Stimulated activated CD4-positive, alpha-beta T cell treated with anti-CD3 and anti-CD28 coated beads, Interleukin-4, amount 100 ng/mL, for 4 hours (primary cell): ENCODE results near the gene UBE2F.
A peak's percentile ranks its signal among the peaks of the same experiment; 100 is the strongest.
"Not testable (repeated sequence)": the region's sequence is repeated elsewhere in the genome, so short reads cannot be mapped to it uniquely, and the experiment has no call there.

Experiments
- DNase-seq, 2 experiments: peaks; one replicate each; pipeline ENCODE4 v3.0.0-alpha.2; 2020

The UBE2F gene

DNA sequence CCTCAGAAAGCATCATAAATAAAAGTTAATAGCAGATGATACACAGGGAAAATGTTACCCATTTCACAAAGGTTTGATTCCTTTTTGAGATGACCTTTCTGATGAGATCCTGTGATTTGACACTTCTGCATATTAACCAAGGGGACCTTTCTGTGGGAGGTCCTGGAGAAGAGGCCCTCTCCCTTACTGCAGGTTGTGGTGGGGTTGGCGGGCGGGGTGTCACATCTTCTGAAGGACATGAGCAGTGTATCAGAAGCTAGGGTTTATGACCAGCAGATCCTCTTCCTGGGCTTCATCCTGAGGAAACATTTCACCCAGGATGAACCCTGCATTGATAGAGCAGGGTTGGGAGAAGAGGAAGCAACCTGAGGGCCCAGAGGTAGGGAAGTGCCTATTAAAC, 56.8 kb downstream of the UBE2F start:
- DNase-seq: no peak

DNA sequence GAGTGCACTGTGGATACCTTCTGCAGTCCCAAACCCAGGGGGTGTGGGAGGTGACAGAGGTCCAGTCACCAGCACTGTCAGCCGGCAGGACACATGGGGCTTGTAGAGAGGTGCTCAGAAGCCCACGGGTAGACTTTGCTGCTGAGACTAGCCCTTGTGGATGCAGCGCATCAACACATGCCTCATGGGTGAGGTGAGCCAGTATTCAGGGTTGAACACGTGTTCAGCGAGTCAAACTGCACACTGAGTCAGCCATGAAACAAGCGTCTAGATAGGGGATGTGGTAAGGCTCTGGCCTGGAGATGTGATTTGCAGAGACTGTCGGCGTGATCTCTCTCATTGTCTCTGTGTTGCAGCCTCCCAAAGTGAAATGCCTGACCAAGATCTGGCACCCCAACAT, 58.2 kb downstream of the UBE2F start:
- DNase-seq: peak; percentile 4 to 30

DNA sequence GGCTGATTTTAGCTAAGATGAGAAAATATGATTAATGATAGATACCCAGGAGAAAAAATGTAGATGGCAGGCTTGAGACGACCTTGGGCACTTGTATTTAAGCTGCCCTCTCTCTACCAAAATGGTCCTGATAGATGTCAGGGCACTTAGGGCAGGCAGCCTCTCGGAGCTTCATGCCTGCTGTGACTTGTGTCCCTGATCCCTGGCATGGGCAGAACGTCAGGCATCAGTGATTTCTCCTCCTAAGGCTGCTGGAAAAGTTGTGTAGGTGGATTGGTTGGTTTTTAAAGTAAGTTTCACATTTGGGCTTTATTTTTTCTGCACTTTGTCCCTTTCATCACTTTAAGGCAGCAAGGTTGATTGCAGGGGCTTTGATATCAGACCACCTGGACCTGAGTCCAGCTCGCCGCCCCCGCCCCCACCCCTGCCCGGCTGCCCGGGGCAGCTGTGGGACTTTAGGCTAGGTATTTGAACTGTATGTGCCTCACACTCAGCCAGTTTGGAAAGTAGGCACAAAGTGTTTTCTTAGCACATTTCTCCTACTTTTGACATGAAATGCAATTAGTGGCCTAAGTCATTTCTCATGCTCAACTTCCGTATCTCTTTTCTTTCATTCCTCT, 59.0 kb downstream of the UBE2F start:
- no peak for DNase-seq

- no peak for DNase-seq
Measured at GRCh38 chr2:238027058-238027457, 60.2 kb downstream of the UBE2F start.

DNA sequence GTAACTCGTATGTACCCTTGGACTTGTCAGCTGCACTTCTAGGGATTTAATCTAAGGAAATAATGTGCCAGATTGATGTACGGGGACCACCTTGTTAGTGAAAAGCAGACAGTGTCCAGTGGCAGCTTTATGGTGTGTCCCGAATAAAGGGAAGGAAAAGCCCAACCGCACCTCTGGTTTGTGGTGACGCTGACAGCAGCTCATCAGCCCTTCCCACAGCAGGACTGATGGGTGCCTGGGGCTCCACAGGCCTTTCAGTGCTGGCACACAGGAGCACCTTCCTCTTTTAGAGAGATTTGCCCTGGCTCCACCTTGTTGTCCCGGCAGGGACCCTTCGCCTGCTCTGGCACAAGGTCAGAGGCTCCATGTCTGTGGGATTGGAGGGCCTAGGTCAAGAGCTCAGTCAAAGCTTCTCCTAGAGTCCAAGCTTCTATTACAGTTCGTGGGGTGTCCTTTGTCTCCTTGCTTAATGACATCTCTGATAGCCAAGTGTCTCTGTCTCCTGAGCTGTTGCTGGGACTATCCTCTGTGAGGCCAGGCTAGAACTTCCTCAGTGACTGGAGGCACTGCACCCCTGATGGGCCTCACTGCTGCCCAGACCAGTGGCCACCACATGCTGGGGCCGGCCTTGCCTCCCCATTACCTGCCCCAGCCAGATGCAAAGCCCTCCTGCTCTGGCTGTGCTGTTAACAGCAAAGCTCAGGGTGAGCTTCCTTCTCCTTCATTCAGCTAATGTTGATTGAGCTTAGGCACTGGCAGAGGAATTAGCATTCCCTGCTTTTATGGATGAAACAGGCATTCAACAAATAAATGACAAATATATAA, 61.0 kb downstream of the UBE2F start:
- no peak for DNase-seq

DNA sequence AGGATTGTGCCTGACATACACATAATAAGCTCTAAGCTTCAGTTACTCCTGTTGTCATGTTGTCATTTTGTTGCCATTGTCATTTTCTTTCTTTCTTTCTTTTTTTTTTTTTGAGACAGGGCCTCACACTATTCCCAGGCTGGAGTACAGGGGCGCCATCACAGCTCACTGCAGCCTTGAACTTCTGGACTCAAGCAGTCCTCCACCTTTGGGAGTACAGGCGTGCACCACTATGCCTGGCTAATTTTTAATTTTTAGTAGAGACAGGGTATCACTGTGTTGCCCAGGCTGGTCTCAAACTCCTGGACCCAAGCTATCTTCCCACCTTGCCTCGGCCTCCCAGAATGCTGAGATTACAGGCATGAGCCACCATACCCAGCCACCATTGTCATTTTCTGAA, 63.0 kb downstream of the UBE2F start:
- DNase-seq: no peak

DNA sequence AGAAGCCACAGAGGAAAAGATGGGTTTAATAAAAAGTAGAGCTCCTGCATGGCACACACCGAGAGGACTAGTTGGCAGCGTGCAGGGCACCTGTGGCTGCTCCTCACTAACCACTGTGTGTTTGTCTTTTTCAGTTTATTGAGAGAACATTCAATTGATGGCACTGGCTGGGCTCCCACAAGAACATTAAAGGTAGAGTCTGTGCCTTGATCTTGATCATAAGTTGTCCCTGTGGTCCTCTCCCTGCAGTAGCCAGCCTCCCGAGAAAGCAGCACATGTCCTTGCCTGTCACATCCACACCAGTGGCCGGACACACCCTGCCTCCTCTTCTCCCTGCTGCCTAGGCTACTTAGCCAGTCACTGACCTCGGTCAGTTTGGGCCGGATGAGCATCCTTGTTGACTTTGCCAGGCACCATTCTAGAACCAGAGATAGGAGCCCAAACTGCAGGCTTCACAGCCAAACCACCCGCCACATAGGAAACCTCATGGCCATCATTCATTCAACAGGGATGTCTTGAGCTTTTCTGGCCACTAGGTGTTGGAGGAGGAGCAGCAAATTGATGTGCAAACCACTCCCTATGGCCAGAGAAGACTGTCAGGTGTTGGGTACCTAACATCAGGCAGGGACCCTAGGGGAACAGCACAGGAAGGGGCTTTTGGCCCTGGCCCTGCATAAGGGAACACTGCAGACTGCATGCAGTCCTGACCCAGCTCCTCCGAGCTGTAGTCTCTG, 63.8 kb downstream of the UBE2F start:
- no peak for DNase-seq

DNA sequence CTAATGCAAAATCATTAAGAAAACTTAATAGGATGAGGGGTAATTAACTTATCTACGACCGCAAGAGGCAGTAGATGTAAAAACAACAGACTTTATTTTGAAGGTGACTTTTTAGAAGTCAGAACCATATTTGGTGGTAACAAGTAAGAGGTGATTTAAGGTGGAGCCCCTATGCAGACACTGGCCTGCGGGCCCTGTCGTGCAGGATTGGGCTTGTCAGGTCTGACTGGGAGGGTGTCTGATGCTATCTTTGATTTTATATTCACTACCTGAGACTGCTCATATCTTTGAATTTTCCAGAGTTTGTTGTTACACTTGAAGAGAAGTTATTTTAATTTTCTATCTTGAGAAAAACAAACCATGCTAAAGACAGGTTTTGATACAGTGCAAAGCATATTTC, 64.9 kb downstream of the UBE2F start:
- DNase-seq: no peak

GRCh38 chr2:238032755-238033337, 66.0 kb downstream of the UBE2F start:
- DNase-seq: no peak

- not testable (repeated sequence) for DNase-seq
Measured at GRCh38 chr2:238033991-238034390, 67.2 kb downstream of the UBE2F start.

DNA sequence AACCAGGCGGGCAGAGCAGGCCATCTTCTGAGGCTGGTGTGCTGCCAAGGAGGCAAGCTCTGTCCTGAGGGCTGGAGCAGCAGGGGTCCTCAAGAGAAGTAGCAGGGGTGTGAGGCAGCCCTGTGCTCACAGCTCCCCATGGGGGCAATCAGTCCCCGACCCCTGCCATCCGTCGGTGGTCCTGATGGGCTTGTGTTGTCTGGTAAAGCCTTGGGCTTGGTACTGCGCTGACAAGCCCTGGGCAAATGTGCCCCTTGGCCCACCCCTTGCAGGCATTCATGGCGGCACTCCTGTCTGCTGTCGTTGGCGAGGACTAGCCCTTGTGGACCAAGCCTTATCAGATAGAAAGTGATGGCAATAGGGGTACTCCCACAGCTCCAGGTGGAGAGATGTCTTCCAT, 71.4 kb downstream of the UBE2F start:
- no peak for DNase-seq

GRCh38 chr2:238039151-238039550, 72.3 kb downstream of the UBE2F start:
- no peak for DNase-seq

- no peak for DNase-seq
Measured at GRCh38 chr2:238039985-238040384, 73.2 kb downstream of the UBE2F start.

GRCh38 chr2:238040918-238041317, 74.1 kb downstream of the UBE2F start:
- DNase-seq: no peak

GRCh38 chr2:238042090-238042489, 75.3 kb downstream of the UBE2F start:
- DNase-seq: no peak

DNA sequence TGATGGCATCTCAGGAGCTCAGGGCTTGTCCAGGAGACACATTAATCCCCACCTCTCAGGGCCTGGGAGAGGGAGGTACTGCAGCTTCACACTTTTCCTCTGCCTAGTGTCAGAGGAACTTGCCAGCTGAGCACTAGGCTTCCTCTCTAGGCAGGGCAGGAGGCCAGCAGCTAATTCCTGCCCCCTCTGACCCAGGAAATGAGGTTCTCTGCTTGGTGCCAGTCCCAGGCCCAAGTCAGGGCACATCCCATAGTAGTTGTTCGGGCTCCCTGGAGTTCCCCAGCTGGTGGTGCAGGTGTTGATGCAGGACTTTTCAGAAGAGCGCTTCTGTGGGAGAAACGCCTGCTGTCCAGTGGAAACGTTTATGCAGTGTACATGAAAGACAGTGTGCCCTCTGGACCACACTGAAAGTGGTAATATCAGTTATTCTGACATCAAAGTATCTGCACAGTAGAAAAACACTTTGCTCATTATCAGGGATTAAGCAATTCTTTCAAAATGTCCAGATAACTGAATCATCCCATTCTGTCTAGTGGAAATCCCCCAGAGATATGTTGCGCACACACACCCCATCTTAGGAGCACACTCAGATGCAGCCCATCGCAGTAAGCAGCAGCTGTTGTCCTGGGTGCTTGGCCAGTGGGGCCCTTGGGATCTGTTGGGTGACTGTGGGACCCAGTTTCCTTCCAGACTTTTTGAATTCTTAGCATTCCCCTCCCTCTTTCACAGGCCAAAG, 76.2 kb downstream of the UBE2F start:
- DNase-seq: no peak

DNA sequence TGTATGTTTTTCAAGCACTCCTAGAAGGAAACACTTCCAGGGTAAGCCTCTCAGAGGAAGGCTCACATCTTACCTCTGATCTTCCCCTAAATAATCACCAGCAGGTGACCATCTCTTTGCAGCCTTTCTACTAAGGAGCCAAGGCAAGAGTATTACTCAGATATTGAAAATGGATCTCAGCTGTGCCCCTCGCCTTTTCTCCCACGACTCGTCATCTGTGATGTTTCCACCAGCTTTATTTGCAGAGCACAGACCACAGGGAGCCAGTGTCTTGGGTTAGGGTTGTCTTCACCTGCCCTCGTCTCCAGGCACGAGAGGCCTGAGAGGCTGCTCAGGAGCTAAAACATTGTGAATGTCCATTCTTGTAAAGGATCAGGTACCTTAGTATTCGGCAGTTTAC, 77.0 kb downstream of the UBE2F start:
- DNase-seq: no peak

GRCh38 chr2:238045575-238045974, 78.8 kb downstream of the UBE2F start:
- DNase-seq: no peak

DNA sequence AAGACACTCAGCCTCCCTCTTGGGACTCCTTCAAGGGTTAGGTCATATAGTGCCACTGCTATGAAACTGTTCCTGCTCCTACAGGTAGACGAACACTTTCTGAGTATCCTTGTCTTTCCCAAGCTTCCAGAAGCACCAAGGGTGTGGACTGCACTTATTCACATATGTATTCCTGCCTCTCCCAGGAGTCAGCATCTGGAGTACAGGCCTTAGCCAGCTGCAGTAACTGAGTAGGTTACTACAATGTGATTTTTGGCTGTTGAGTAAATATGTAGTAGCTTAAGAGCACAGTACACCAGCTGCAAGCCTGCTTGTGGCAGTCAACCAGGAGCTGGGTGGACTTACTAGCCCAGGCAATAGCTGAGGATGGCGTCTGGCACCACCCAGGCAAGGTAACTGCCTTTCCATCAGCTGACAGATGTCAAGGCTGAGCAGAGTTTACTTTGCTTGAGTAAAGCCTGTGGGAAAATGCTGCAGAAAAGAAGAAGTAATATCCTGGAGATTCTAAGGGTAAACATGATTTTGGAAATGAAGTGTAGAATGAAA, 80.0 kb downstream of the UBE2F start:
- no peak for DNase-seq

- DNase-seq: no peak
Measured at GRCh38 chr2:238053191-238053776, 86.5 kb downstream of the UBE2F start.

GRCh38 chr2:238055841-238056240, 89.0 kb downstream of the UBE2F start:
- DNase-seq: no peak
